Stimulated activated CD4-positive, alpha-beta T cell treated with anti-CD3 and anti-CD28 coated beads, Interleukin-4, amount 100 ng/mL, for 1 hour (primary cell): ENCODE data around the gene OVCH1.
"Not testable (repeated sequence)": the region's sequence is repeated elsewhere in the genome, so short reads cannot be mapped to it uniquely, and the experiment has no call there.

Source experiments
- DNase-seq: peaks from one replicate; pipeline ENCODE4 v3.0.0-alpha.2; 2020

Gene OVCH1

DNA sequence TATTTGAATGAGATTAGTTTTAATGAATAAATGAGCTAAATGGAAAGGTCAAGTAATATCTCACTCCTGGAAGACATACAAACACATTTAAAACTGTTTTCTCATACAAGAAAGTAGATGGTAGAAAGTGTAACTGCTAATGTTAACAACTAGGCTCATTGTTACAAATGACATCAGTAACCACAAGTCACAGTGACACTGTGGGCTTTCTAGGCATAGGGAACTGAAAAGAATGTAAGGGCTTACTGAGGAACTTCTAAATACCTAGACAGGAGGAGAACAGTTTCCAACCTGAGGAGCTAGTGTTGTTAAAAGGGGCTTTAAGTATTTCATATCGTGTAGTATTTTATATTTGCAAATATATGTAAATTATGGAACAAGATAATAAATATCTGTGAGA lies 99.0 kb downstream of the OVCH1 start:
- no peak for DNase-seq

DNA sequence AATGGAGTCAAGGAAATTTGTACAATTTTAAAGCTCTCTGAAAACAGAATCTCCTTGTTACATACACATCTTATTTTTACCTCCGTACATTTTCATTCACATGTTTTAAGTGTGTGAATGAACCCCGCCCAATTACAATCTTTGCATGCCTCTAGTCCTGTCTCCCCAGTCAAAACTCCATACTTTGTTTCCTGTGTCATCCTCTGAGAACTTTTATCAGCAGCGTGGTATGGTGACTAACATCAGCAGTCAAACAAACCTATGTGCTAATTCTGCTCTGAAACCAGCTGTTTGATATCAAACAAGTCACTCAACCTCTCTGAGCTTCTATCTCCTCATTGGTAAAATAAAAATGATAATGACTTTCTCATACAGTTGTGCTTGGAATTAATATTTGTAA lies 100.7 kb downstream of the OVCH1 start:
- DNase-seq: no peak

DNA sequence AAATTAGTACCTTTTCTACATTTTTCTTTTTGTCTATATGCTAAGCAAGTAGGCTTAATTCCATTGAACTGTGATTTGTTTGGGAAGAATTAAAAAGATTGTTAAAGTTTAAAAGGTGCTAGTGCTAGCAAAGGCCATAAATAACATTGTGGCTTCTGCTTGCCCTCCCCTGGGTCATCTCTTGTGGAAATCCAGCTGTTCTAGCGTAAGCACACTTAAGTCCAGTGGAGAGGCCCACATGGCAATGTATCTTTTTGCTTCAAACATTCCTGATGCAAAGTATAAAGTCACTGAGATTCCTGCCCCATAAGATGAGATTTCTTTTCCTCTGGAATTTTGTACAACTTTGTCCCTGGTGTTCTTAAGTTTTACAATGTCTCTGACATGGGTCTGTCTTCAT lies 102.1 kb downstream of the OVCH1 start:
- no peak for DNase-seq

DNA sequence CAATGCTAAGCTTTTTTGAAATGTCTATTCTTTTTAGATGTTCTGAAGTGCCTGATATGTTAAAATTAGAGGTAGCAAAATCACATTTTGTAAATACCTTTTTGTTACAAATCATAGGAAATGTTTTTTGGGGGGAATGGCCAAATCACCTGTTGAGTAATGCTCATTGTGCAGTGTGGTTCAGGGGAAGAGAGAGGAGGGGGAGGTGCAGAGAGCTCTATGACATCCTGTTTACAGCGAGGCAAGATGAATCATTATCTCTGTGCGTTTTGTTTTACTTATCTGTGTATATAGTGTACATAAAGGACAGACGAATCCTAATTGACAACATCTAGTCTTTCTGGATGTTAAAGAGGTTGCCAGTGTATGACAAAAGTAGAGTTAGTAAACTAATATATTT lies 107.1 kb downstream of the OVCH1 start:
- peak; percentile 14 for DNase-seq

DNA sequence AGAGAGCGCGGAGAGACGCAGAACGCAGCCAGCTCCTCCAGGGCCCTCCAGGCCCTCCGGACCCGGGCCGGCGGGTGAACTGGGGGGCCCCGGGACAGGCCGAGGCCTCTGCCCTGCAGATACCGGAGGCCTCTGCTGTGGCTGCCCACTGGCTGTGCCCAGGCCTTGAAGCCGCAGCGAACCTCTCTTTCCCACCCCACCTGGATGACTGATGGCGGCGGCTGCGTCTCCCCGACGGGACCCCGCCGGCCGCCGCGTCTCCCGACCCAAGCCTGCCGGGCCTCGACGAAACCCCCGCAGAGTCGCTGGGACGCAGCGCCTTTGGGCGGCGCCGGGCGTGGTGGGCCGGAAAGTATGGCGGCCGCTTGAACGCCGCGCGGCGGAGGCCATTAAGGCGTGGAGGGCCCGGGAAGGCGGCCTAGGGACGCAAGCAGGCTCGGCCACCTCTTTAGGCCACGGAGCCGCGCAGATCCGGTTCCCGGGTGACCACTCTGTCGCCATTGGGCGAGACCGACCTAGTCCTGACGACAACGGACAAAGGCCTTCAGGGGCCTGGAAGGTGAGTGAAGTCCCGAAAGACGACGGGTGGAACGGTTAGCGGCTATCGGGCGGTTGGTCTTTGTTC lies 108.1 kb downstream of the OVCH1 start:
- no peak for DNase-seq

DNA sequence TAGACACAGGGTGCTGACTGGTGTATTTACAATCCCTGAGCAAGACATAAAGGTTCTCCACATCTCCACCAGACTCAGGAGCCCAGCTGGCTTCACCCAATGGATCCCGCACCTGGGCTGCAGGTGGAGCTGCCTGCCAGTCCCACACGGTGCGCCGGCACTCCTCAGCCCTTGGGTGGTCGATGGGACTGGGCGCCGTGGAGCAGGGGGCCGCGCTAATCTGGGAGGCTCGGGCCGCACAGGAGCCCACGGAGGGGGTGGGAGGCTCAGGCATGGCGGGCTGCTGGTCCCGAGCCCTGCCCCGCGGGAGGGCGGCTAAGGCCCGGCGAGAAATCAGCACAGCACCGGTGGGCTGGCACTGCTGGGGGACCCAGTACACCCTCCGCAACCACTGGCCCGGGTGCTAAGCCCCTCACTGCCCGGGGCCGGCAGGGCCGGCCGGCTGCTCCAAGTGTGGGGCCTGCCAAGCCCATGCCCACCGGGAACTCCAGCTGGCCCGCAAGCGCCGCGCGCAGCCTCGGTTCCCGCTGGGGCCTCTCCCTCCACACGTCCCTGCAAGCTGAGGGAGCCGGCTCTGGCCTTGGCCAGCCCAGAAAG lies 111.3 kb downstream of the OVCH1 start:
- not testable (repeated sequence) for DNase-seq

DNA sequence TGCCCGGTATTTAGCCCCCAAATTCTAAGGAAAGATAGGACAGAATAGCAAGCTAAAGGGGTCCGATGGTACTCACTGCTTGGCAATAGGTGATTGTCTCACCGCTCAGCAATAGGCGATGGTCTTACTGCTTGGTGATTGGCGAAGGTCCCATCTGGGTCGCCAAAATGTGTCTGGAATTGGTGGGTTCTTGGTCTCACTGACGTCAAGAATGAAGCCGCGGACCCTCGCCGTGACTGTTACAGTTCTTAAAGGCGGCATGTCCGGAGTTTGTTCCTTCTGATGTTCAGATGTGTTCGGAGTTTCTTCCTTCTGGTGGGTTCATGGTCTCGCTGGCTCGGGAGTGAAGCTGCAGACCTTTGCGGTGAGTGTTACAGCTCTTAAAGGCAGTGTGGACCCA lies 112.3 kb downstream of the OVCH1 start:
- not testable (repeated sequence) for DNase-seq

DNA sequence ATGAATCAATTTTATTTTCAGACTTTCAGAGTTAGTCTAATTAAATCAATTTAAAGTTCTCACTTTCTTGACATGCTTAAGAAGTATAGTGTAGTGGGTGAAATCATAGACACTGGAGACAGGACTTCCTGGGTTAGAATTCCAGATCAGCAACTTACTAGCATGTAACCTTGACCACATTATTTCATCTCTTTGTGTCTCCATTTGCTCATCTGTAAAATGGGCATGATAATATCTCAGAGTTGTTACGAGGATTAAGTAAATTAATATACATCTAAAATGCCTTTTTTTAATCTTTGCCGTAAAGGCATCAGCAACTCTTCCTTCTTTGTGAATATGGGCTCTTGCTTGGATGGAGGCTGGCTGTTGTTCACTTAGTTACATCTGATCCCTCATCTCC lies 115.2 kb downstream of the OVCH1 start:
- no peak for DNase-seq

DNA sequence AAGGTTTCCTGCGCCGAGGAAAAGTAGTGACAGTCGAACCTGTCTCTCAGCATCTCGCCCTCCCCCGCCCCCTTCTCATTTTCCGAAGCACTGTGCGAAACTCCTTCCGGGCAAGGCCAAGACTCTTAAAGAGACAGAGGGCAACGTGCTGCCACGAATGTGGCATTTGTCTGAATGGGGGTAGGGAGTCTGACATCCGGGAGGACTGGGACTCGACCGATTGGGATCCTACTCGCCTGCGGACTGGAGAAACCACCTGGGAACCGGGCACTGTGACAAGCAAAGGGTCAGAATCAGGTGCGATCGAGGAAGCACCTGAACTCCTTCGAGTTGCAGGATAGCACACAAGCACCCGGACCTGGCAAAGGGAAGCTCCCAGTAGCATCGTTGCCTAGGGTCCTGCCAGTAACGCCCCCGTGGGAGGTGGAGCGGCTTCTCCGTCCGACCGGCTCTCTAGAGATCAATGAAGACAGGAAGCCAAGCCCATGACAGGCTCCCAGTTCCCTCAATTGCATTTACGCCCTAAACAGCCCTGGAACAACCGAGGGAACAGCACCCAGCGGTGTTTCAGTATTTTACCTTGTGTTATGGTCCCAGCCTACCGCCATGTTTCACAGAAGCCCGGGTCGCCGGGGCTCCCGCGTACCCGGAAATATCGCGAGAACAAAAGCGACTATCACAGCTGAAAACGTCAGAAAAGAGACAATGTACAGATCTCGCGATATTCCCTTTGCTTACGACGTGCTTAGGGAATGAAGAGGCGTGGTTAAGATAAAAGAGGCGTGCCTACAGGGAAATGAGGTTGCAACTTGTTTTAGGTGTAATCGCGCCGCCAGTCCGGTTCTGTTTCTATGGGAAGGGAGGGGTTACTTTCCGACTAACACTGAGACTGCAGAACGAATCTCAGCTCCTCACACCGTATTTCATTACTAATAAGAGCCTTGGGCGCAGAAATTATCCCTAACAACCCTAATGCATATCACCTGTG lies 116.7 kb downstream of the OVCH1 start, which contains the start of gene ERGIC2:
Gene ERGIC2 (minus strand): TSS at position 637 of the 988 bp plus-strand sequence. CDS start 9,539 bp downstream, outside the sequence.
- peak; percentile 82 for DNase-seq
